Neuron (in vitro differentiated cells): Measurements from ENCODE around the gene TIMP4.

ENCODE experiments used
- H2AFZ ChIP-seq: one replicate; pipeline ENCODE4 v1.6.1; 2013; ENCODE audit warnings: low read depth, mild to moderate bottlenecking, inconsistent platforms, low read length, moderate library complexity
- H3K27me3 ChIP-seq: one replicate; pipeline ENCODE4 v1.6.1; 2013; ENCODE audit warnings: low read length; ENCODE audit not compliant: insufficient read depth
- H3K36me3 ChIP-seq: one replicate; pipeline ENCODE4 v1.6.1; 2013; ENCODE audit warnings: low read length; ENCODE audit not compliant: insufficient read depth
- H3K4me1 ChIP-seq: one replicate; pipeline ENCODE4 v1.6.1; 2013; ENCODE audit warnings: low read length; ENCODE audit not compliant: insufficient read depth
- H3K4me3 ChIP-seq: 2 replicates; pipeline ENCODE4 v1.5.1; 2013; ENCODE audit warnings: mild to moderate bottlenecking, low read length, moderate library complexity
- H3K9me3 ChIP-seq: one replicate; pipeline ENCODE4 v1.6.1; 2013; ENCODE audit warnings: low read length

The TIMP4 gene

DNA sequence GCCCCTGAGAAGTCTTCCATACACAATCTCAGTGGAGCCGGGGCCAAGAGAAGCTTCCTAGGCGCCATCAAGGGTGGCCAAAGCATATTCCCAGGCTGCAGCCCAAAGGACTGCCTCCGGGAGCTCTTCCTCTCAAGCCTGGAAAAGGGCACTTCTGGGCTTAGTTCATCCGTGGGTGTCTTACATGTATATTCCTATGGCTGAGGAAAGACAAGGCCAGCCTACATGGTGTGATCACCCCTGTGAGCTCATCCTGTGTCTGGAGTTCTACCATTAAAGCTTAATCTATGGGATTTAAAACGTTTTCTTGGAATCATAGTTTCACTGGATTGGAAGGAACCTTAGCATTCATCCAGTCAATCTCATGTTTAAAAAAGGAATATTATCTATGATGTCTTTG lies 21.9 kb upstream of the TIMP4 start:
- Histone ChIP-seq H2AFZ (no peak overlapping the region), H3K9me3 (no peaks in the 10 kb centered on the region), H3K27me3 (peaks cover 4% of the 10 kb centered on the region), H3K36me3 (no peaks in the 10 kb centered on the region), H3K4me1 (no peaks in the 10 kb centered on the region), H3K4me3 (no peak overlapping the region)

- Histone ChIP-seq H2AFZ (no peak overlapping the region), H3K4me1 (no peaks in the 10 kb centered on the region)
Measured at GRCh38 chr3:12180218-12180617, 21.5 kb upstream of the TIMP4 start.

DNA sequence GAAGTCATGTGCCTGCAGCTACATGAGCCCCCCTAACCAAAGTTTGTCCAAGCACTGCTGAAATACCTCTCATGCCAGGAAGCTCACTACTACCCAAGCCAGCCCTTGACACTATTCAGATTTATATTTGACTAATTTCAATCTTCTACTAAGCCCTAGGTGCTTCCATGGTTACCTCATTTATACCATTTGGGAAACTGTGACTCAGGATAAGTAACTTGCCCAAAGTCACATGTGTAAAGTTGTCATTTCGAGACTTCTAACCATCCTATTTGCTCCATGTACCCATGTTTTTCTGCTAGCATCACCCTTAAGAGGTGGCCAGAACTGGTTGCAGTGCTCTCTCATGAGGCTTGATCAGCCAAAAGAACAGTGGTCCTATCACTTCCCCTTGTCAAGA lies 20.7 kb upstream of the TIMP4 start:
- H2AFZ ChIP-seq = no peak overlapping the region
- no peaks in the 10 kb centered on the region for H3K9me3 ChIP-seq
- H3K4me1 ChIP-seq = no peaks in the 10 kb centered on the region
- H3K36me3 ChIP-seq = no peaks in the 10 kb centered on the region
- H3K27me3 ChIP-seq = peaks cover 4% of the 10 kb centered on the region
- H3K4me3 ChIP-seq = no peak overlapping the region

More at GRCh38 chr3:12180218-12180617, 21.5 kb upstream of the TIMP4 start:
- Histone ChIP-seq H3K27me3 (peaks cover 4% of the 10 kb centered on the region), H3K36me3 (no peaks in the 10 kb centered on the region), H3K4me3 (no peak overlapping the region), H3K9me3 (no peaks in the 10 kb centered on the region)

GRCh38 chr3:12178091-12178820 lies 19.5 kb upstream of the TIMP4 start:
- no peaks in the 10 kb centered on the region for H3K4me1 ChIP-seq
- H2AFZ ChIP-seq = no peak overlapping the region
- H3K4me3 ChIP-seq = no peak overlapping the region
- H3K9me3 ChIP-seq = no peaks in the 10 kb centered on the region
- no peaks in the 10 kb centered on the region for H3K36me3 ChIP-seq
- H3K27me3 ChIP-seq = no peaks in the 10 kb centered on the region

GRCh38 chr3:12177126-12177525 lies 18.4 kb upstream of the TIMP4 start:
- Histone ChIP-seq H3K36me3 (no peaks in the 10 kb centered on the region), H3K4me1 (no peaks in the 10 kb centered on the region), H3K27me3 (no peaks in the 10 kb centered on the region), H3K4me3 (no peak overlapping the region), H2AFZ (no peak overlapping the region), H3K9me3 (no peaks in the 10 kb centered on the region)

DNA sequence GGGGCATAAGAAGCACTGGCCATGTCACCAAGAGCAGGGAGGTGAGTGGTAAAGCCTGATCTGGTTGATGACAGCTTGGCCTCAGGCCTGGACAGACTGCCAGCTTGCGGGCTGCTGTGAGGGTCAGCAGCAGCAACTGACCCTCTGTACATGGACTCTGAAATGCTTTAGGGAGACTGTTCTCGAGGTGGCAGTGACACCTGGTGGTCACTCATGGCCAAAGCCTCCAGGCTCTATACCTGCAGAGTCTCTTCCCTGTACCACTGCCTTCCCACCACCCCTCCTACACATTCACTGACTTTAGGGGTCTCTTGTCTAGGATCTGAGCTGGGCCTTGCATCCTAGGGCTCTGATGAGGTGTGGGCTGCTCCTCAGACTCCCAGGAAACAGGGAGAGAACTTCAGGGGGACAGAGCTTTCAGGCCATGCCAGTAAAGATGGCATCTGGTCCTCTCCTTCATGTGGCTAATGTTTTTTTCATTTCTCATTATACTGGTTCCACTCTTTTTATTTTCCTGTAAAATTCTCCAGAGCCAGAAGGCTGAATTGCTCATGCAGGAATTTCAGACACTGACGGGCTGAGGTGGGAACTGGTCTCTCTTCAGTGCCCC lies 17.2 kb upstream of the TIMP4 start:
- no peak overlapping the region for H2AFZ ChIP-seq
- H3K27me3 ChIP-seq = no peaks in the 10 kb centered on the region
- H3K9me3 ChIP-seq = no peaks in the 10 kb centered on the region
- no peaks in the 10 kb centered on the region for H3K4me1 ChIP-seq
- H3K4me3 ChIP-seq = no peak overlapping the region
- no peaks in the 10 kb centered on the region for H3K36me3 ChIP-seq

DNA sequence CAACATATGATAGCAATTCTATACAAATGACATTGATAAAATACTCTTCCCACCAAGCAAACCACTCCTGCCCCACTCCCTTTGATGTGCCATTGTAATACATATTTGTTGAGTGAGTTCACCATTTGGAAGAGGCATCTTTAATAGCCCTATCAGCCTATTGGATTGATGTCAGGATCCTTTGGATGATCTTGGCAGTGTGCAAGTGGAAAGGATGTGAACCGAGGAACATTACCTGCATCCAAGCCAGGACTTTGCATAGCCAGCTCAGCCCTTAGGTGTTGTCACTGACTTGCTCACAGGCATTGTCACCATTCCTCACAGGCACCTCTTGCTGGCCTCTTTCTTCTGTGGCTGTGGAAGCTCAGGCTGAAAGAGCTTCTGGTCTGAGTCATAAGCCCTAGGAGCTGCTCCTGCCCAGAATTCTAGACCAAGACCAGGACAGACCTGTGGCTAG lies 16.5 kb upstream of the TIMP4 start:
- Histone ChIP-seq H3K27me3 (no peaks in the 10 kb centered on the region), H3K36me3 (no peaks in the 10 kb centered on the region), H3K9me3 (no peaks in the 10 kb centered on the region), H3K4me1 (no peaks in the 10 kb centered on the region), H3K4me3 (no peak overlapping the region), H2AFZ (no peak overlapping the region)

DNA sequence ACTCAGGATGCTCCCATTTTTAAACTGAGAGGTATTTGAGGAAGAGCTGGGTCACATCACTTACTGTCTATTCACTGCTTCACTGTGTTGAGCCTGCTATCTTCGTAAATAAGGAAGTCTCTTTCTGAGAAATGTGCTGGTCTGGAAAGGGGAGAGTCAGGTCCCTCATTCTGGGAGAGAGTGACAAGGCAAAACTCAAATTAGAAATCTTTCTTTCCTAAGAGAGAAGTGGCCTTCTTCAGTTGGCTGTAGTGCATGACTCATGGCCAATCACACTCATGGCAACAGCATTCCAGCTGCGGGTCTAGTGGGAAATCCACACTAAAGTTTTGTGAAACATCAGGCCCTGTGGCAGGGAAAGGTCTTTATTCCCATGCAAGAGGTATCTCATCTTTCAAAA lies 11.5 kb upstream of the TIMP4 start:
- no peaks in the 10 kb centered on the region for H3K4me1 ChIP-seq
- H3K36me3 ChIP-seq = no peaks in the 10 kb centered on the region
- H3K4me3 ChIP-seq = no peak overlapping the region
- H2AFZ ChIP-seq = no peak overlapping the region
- H3K27me3 ChIP-seq = no peaks in the 10 kb centered on the region
- H3K9me3 ChIP-seq = no peaks in the 10 kb centered on the region

DNA sequence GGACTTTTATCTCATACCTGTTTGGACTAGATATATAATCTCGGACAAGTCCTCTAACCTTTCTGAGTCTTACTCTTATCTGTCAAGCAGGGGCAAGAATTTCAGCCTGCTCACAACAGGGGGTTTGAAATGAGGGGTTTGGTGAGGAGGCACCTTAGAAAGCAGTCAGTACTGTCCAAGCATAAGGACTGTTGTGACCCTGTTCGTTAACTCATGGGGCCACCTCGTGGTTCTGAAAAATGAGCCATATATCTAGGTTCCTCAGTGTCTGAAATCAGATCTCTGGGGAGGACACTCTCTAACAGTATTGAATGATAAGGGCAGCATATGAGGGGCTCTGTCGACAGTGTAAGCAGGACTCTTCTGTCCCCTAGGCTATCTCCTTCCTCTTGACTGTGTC lies 7.2 kb upstream of the TIMP4 start:
- Histone ChIP-seq H3K4me3 (no peak overlapping the region), H3K27me3 (no peaks in the 10 kb centered on the region), H2AFZ (no peak overlapping the region), H3K4me1 (no peaks in the 10 kb centered on the region), H3K9me3 (no peaks in the 10 kb centered on the region), H3K36me3 (no peaks in the 10 kb centered on the region)

DNA sequence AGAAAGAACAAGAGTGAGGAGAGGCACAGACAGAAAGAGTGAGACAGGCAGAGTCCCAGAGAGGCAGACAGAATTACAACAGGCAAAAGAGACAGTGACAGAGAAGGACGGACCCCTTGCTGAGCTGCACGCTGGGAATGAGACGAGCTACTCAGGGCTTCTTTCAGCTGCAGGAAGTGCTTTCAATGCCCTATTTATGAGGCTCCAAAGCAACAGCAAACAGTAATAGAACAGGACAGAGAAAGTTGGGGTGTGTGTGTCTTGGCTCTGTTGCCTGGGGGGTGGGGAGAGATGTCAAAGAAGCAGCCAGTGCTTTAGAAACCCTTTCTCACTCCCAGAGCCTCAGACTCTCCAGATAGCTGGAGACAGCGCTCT lies 502 bp upstream of the TIMP4 start:
- peaks cover 19% of the 10 kb centered on the region for H3K4me1 ChIP-seq
- H2AFZ ChIP-seq = no peak overlapping the region
- H3K36me3 ChIP-seq = no peaks in the 10 kb centered on the region
- H3K9me3 ChIP-seq = no peaks in the 10 kb centered on the region
- peaks cover 8% of the 10 kb centered on the region for H3K27me3 ChIP-seq
- no peak overlapping the region for H3K4me3 ChIP-seq

DNA sequence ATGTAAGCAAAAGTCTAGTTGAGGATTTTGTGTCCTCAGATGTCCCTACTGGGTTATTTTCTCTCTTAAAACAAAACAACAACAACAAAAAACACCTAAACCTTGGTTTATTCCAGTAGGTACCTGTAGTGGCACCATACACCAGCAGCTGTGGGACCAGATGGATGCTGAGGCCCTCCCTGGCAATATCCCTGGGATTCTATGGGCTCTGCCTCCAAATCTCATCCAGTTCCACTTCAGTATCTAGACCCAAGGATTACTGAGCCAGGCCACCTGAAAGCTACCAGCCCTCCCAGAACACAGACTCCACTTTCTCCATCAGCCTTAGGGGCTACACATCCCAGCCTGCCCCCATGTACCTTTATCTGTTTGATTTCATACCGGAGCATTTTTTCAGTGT lies 1.7 kb downstream of the TIMP4 start:
- H3K4me3 ChIP-seq = no peak overlapping the region
- peaks cover 19% of the 10 kb centered on the region for H3K4me1 ChIP-seq
- H2AFZ ChIP-seq = no peak overlapping the region
- peaks cover 8% of the 10 kb centered on the region for H3K27me3 ChIP-seq
- no peaks in the 10 kb centered on the region for H3K36me3 ChIP-seq
- no peaks in the 10 kb centered on the region for H3K9me3 ChIP-seq

GRCh38 chr3:12155828-12156227 lies 2.9 kb downstream of the TIMP4 start:
- Histone ChIP-seq H2AFZ (no peak overlapping the region), H3K4me3 (no peak overlapping the region), H3K27me3 (peaks cover 8% of the 10 kb centered on the region), H3K4me1 (peaks cover 19% of the 10 kb centered on the region), H3K36me3 (no peaks in the 10 kb centered on the region), H3K9me3 (no peaks in the 10 kb centered on the region)

- H2AFZ ChIP-seq = no peak overlapping the region
- H3K9me3 ChIP-seq = no peaks in the 10 kb centered on the region
- H3K4me1 ChIP-seq = peaks cover 19% of the 10 kb centered on the region
- peaks cover 8% of the 10 kb centered on the region for H3K27me3 ChIP-seq
- H3K36me3 ChIP-seq = no peaks in the 10 kb centered on the region
- H3K4me3 ChIP-seq = no peak overlapping the region
Measured at GRCh38 chr3:12155264-12155663, 3.4 kb downstream of the TIMP4 start.

GRCh38 chr3:12154151-12154550 lies 4.6 kb downstream of the TIMP4 start:
- H3K36me3 ChIP-seq = no peaks in the 10 kb centered on the region

More at GRCh38 chr3:12154151-12154550, 4.6 kb downstream of the TIMP4 start:
- H3K9me3 ChIP-seq = no peaks in the 10 kb centered on the region
- peaks cover 13% of the 10 kb centered on the region for H3K4me1 ChIP-seq
- H3K27me3 ChIP-seq = peaks cover 8% of the 10 kb centered on the region
- H2AFZ ChIP-seq = no peak overlapping the region
- H3K4me3 ChIP-seq = no peak overlapping the region
